Stimulated activated CD8-positive, alpha-beta memory T cell treated with anti-CD3 and anti-CD28 coated beads, Interleukin-7, amount 100 ng/mL, for 48 hours (primary cell): ENCODE results near the gene DGKA.
A peak's percentile ranks its signal among the peaks of the same experiment; 100 is the strongest.

Experiments
- DNase-seq, 2 donors: peaks; one replicate each; pipeline ENCODE4 v3.0.0-alpha.2; 2020; ENCODE audit warnings: low read depth in 1 of 2; ENCODE audit errors: extremely low read depth in 1 of 2

The DGKA gene

DNA sequence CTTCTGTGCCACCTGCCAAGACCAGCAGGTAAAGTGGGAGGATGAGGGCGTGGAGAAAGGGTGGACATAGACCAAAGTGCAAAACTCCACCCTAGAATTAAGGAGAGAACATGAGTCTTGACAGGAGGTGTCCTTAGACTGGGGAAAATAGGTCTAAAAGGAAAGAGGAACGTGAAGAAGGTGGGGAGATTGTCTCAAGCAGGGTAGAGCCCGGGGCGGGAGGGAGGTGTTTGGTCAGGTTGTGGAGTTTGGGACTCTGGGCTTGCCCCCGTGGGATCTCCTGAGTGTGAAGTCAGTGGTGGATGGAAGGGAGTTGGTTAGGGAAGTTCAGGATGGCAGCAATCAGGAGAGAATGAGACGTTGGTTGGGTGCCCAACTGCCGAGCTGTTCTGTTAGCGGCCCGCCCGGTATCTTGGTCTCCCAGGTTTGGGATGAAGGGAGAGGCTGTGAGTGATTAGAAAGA lies 386 bp downstream of the DGKA start:
- DNase-seq: no peak

DNA sequence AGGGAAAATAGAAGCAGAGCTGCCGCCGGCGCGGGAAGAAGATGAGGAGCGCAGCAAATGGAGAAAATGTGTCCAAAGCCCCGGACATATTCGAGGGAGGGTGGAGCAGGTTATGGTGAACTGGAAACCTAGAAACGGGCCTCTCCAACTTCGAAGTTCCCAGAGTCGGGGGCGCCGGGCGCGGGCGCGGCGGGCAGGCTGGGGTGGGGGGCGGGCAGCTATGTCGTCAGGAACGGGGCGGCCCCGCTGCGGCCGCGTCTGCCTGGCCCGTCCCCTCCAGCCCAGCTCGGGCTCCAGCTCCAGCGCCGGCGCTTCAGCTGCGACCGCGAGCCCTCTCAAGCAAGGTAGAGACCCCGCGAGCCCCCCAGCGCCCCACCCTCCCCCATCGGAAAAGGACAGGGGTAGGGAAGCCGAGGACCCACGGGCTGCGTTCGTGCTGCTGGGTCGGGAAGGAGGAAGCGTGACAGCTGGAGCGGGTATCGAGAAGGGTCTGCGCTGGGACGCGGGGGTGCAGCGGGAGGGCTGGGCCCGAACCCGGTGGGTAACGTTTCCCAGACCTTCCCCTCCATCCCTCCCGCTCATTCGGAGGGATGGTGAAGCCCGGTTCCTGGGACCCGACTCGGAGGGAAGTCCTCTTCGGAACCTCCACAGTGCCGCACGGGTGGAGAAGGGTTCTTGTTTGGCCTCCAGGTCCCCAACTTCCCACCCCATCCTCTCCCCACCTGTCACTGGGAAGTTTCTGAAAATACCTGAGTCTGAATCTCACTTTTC lies 1.0 kb downstream of the DGKA start:
- no peak for DNase-seq

DNA sequence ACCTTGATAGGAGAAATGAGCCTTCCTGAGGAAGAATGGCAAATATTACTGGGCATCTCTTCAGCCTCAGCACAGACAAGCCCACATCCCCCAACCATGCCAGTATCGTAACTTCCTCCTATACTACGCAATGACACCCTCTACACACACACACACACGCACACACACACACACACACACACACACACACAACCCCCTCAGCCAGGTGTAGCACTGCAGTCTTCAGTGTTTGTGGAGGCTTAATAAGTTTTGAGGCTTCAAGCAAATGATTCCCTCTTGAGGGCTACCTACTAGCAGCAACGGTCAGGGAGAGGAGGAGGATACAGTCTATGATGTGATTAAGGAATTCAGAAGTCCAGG lies 1.6 kb downstream of the DGKA start:
- no peak for DNase-seq

DNA sequence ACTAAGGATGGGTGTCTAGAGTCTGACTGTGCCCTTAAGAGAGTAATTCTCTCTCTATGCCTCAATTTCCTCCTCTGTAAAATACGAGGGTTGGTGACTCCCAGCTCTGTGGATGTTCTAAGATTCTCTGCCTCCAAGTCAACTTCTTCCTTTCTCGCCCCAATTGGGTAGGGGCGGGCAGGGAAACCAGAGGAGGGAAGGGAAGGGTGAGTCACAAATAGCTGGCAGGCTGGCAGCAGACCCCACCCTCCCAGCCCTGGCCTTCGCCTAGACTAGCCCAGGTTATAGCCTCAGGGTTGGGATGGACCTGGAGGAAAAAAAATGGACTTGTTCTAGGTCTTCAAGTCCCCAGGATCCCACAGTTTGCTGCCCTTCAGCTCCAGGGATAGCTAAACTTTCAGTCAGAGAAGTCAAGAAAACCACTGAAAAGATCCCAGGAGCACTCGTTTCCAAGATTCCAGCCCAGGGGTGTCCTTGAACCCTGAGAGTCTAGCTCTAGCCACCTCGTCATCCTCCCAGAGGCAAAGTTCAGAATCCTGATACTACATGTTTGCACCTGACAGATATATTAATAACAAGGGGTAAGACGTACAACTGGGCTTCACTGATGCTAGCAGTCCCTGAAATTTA lies 2.3 kb downstream of the DGKA start:
- DNase-seq: no peak

DNA sequence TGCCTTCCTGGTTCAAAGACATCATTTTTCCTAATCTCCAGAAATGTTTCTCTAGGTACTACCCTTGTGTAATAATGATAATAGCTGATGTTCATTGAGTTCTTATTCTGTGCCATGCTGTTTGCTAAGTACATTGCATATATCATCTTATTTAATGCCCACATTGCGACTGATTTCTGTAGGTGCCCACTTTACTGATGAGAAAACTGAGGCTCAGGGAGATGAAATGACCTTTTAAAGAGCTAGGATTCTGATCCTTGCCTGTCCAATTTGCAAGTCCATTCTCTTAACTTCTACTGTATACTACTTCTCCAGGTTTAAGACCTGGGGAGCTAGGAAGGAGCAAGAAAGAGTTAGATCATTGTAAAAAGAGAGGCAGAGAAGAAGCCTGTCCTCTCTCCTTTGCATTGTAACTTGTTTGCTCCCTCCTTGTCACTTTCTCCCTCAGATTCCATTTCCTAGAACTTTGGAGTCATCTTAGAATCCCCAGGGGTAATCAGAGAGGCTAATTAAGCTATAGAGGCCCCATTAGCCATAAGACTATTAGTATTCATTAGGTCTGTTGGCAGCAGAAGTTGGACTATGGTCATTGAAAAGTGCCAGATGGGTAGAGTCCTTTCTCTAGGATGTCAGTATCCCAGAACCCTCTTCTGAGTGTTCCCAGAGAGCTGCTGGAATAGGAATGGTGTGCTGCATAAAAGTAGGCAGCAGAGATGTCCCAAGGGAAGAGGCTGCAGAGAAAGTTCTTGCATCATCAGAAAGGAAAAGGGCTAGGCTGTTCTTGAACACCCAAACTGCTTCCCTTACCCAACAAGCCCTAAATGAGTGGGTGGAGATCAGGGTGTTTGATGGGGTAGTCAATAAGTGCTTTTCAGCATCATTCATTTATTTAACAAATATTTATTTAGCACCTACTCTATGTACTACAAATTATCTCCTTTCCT lies 3.1 kb downstream of the DGKA start:
- no peak for DNase-seq

DNA sequence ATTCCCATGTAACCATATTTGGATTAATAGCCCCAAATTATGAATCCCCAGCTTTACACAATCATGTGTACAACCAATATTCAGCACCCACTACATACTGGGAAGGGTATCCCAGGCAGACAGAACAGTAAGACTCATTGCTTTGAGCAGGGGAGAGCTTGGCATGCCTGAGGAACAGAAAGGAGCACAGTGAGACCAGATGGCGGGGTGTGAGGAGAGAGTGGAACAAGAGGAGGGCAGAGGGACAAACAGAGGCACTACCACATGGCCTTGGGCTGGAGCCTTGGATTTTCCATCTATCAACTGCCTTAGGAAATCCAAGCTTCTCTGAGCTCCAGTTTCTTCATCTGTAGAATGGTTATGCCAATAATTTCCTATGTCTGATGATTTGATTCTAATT lies 3.8 kb downstream of the DGKA start:
- no peak for DNase-seq

DNA sequence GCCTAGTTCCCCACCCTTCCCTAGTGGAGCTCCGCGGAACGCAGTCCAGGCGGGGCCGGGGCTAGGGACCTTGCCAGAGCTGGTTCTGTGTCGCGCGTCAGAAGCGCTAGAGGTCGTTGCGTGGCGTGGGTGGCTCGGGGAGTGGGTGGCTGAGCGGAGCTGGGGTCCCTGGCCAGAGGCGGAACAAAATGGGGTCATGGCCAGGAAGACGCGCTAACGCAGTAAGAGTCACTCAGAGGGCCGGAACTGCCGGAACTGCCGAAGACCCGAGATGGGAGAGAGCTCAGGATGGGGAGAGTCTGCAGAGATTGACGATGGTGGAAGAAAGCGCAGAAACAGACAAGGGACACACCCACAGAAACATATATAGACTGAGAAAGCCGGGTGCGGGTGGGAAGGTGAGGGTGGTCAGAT lies 4.8 kb downstream of the DGKA start:
- DNase-seq: no peak

DNA sequence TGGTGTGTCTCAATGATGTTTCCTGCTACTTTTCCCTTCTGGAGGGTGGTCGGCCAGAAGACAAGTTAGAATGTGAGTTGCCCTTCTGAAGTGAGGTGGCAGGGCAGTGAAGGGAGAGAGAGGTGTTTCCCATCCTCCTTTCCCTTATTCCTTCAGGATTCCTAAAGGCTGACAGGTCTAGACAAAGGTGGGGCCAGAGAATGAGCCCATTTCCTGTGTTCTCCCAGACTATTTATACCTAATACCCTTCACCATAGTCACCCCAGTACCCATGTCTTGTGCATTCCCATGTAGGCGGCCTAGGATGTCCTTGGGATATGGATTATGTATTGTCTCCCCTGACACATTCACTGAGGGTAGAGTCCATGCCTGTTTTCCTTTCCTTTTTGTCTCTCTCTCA lies 7.0 kb downstream of the DGKA start:
- no peak for DNase-seq

DNA sequence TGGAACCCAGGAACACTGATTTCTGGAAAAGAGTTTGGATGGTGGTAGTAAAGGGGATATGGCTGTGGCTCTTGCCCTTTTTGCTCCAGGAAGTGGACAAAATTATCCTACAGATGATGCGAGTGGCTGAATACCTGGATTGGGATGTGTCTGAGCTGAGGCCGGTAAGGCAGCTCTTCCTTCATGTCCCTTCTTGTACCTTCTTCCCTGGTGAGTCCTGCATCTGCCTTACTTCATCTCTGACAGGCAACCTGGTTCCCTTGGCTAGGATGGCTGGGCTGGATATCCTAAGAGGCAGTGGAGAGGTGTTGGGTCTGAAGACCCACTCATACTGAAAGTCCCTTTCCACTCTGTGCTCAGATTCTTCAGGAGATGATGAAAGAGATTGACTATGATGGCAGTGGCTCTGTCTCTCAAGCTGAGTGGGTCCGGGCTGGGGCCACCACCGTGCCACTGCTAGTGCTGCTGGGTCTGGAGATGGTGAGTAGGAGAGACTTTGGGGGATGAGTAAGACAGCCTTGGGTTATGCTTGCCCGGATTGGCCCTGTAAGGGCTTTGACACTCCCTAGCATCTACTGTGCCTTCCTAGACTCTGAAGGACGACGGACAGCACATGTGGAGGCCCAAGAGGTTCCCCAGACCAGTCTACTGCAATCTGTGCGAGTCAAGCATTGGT lies 8.0 kb downstream of the DGKA start:
- no peak for DNase-seq

DNA sequence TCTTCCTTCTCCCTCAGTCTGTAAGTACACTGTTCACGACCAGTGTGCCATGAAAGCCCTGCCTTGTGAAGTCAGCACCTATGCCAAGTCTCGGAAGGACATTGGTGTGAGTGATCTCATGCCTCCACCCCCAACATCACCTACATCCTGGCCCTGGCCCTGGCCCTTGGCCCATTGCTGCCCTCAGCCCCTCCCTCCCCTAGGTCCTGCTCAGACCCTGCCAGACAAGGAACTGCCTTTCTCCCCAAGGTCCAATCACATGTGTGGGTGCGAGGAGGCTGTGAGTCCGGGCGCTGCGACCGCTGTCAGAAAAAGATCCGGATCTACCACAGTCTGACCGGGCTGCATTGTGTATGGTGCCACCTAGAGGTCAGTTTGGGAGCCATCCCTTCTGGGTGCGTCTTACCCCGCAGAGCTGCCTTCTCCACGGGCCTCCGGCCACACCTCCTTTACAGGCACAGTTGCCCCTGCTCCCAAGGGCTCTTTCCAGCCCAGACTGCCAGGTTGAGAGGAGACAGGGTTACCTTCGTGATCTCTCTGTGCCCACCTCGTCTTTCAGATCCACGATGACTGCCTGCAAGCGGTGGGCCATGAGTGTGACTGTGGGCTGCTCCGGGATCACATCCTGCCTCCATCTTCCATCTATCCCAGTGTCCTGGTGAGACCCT lies 9.2 kb downstream of the DGKA start:
- DNase-seq: peak in 1 of 2 donors; percentile 73

DNA sequence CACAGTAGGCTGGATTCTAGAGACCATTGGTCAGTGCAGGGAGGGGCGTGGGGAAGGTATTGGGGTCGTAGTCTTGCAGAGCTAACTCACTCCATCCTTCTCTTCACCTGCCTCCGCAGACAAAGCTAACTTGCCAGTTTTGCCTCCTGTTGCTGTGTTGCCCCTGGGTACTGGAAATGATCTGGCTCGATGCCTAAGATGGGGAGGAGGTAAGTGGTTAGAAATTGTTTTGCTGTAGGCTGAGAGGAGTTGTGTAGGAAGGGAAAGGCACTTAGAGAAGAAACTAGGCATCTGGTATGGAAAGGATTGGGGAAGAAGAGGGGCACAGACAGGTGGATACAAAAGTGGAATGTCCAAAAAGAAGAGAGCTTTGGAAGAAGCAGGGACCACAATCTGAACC lies 11.1 kb downstream of the DGKA start:
- DNase-seq: no peak

DNA sequence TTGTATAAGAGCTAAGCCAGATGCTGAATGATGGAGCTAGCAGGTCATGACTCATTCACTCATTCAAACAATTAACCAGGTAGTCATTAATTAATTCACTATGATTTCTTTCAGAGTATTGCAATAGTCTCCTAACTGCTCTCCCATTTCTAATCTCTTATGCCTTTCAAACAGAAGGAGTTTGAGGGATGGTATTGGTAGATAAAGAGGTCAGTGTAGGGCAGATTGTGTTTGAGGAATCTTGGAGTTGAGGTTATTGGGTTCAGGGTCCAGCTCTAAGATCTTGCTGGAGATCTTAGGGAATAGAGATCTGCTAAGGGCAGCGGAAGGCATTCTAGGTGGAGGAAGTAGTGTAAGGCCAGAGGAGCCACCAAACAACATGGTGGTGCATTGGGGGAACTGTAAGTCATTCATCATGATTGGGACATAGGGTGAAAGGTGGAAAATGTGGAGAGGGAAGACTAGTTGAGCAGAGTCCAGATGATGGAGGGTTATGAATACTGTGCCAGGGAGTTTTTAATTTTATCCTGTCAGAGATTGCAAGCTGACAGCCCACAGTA lies 11.7 kb downstream of the DGKA start:
- DNase-seq: no peak

DNA sequence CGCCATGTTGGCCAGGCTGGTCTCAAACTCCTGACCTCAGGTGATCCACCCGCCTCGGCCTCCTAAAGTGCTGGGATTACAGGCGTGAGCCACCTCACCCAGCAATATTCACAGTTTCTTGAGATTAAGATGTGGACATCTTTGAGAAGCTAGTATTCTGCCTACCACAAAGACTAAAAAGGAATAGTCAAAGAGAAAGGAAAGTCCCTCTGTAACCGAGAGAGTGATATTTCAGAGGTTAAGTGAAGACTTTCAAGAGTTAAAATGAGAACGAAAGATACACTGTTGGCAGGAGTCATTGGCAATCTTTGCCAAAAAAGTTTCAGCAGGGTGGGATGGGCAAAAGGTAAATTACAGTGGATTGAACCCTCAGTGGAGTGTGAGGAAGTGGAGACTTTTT lies 15.6 kb downstream of the DGKA start:
- DNase-seq: no peak

DNA sequence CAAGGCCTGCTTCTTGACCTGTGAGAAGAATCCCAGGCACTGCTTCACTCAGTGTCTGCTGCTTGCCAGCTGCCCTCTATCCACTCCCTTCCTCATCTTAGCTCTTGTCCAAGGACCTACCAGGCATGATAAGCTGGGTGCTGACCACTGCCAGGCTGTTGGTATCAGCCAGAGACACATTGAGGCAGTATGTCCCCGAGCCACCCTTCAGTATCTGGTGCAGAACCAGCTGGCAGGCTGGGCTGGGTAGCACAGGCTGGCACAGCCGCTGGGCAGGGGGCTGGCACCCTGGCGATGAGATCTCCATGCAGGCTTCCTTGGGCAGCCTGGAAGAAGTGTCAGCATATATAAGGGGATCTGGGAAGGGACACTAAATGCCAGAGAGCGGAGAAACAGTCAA lies 24.4 kb downstream of the DGKA start:
- no peak for DNase-seq

DNA sequence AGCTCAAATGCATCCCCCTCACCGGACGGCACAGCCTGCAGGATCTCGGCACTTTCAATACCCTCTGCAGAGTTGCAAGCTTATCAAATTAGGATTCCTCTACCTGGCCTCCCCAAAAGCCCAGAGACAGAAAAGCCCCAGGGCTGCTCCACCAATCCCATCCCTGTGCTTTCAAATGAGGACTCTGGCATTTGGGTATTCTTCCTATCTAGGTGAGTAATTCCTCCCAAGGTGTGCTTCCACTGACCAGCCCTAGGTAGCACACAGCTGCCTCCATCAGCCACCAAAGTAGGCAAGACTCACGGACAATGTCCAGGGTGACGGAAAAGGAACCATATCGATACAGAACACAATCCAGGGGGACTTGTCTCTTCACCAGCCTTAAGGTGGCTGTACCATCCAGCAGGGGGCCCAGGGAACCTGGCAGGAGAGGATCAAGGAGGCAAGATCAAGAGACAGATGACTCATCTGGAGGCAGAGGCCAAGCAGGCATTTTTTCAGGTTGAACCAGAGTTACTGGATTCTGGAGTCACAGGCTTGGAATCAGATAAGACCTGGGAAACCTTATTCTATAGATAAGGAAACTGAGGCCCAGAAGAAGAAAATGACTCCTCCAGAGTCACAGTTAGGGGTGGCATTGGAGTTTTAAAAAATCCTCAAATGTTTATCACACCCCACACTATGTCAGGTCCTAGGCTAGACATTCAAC lies 25.0 kb downstream of the DGKA start:
- peak in 1 of 2 donors; percentile 37 for DNase-seq

DNA sequence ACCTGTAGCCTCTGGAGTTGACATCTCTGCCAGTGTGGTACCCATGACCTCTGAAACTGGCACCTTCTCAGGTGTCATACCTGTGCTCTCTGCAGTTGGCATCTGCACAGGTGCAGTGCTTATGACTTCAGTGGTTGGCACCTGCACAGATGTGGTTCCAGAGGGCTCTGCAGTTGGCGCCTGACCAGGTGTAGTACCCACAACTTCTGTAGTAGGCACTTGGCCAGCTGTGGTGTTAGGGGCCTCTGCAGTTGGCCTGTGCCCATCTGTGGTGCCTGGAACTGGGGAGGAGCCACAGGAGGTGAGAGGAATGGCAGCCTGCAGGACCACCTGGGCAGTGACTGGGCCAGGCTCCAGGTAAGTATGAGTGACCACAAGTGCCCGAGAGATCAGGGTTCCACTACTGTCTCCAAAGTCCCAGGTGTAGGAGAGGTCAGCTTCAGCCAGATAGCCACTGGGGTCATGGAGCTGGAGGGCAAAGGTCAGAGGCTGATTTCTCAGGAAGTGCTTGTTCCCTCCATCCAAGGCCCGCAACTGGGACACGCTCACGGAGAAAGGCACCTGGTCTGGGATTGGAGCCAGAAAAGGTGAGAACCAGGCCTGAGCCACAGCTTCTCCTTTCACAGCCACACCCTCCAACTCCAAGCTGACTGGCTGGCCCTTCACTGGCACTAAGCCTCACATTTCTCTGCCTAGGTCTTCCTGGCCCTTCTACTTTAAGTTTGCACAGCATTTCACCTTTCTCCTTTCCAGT lies 26.3 kb downstream of the DGKA start:
- DNase-seq: no peak

DNA sequence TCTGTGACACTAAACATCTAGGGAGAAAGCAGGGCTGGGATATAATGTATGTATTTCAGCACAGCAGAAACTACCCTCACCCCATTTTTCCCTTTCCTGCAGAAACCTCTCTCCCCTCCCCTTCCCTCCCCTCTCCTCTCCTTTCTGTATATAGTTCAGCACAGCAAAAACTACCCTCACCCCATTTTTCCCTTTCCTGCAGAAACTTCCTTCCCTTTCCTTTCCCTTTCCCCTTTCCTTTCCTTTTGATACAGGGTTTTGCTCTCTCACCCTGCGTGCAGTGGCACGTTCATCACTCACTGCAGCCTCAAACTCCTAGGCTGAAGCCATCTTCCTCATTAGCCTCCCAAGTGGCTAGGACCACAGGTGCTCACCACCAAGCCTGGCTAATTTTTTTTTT lies 32.8 kb downstream of the DGKA start:
- DNase-seq: no peak

DNA sequence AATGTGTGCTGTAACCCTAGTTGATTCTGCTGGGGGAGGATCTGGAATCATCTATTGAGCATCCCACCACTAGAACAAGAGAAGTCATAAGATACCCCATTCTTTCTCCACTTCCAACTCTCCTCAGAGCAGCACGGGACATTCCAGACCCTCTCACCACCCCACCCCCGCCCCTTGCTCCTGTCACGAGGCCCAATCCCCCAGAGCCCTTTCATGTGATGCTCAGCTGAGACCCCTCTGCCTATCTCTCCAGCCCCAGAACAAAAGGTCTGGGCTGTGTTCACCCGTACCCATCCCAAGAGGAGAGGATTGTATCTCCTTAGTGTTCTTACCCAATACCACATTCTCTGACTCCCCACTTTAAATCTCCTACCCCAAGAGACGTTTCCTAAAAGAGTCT lies 34.3 kb downstream of the DGKA start:
- DNase-seq: no peak

DNA sequence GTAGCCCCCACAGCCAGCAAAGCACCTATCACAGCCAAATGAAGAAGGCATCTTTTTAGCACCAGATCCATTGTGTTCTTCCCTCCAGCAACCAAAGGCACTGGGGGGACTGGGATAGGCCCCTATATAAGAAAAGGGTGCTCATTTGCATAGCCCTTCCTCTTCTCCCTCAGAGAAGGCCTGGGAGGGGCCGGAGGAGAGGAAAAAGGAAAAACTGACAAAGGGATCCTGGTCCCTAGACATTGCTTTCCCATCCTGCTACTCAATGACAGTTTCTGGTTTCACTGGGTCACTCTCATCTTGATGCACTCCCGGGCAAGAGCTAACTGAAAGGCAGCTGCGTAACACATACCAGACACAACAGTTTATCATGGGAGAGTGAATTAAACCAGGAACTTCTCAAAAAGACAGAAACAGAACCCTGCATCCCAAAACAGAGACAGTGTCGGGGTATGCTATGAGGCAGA lies 35.0 kb downstream of the DGKA start, which contains the start of gene PMEL:
PMEL (minus strand) TSS at position 102 of the 467 bp plus-strand sequence; CDS start at position 71, 31 bp downstream.
- DNase-seq: no peak
